ENCODE results near the gene SLC17A9. TPM values are rescaled to one million over a fixed set of nuclear protein-coding genes. Genes with fewer than 3 reads are reported as not detected.

SLC17A9 gene
- total RNA-seq, 4 donors from 2014 or later = 1.6 to 10.7 (median 2.5) TPM

- ATAC-seq (ENCODE audit: low FRiP score) = no peak
- TF ChIP-seq, protein P1, sequence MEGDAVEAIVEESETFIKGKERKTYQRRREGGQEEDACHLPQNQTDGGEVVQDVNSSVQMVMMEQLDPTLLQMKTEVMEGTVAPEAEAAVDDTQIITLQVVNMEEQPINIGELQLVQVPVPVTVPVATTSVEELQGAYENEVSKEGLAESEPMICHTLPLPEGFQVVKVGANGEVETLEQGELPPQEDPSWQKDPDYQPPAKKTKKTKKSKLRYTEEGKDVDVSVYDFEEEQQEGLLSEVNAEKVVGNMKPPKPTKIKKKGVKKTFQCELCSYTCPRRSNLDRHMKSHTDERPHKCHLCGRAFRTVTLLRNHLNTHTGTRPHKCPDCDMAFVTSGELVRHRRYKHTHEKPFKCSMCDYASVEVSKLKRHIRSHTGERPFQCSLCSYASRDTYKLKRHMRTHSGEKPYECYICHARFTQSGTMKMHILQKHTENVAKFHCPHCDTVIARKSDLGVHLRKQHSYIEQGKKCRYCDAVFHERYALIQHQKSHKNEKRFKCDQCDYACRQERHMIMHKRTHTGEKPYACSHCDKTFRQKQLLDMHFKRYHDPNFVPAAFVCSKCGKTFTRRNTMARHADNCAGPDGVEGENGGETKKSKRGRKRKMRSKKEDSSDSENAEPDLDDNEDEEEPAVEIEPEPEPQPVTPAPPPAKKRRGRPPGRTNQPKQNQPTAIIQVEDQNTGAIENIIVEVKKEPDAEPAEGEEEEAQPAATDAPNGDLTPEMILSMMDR (IDR thresholded peaks at IDR 0.05) = no peak
- no peak for DNase-seq (ENCODE audit: low spot score)
Observed at GRCh38 chr20:62962221-62962879, 9.8 kb downstream of the SLC17A9 start.

GRCh38 chr20:62962891-62963613 is 10.5 kb downstream of the SLC17A9 start:
- DNase-seq (ENCODE audit: low spot score) = no peak
- ATAC-seq (ENCODE audit: low FRiP score) = no peak
- TF ChIP-seq, protein P1 (IDR thresholded peaks at IDR 0.05) = no peak

GRCh38 chr20:62963614-62964397 is 11.3 kb downstream of the SLC17A9 start:
- DNase-seq (ENCODE audit: low spot score) = no peak
- ATAC-seq (ENCODE audit: low FRiP score) = no peak
- TF ChIP-seq, protein P1 (IDR thresholded peaks at IDR 0.05) = no peak

DNA sequence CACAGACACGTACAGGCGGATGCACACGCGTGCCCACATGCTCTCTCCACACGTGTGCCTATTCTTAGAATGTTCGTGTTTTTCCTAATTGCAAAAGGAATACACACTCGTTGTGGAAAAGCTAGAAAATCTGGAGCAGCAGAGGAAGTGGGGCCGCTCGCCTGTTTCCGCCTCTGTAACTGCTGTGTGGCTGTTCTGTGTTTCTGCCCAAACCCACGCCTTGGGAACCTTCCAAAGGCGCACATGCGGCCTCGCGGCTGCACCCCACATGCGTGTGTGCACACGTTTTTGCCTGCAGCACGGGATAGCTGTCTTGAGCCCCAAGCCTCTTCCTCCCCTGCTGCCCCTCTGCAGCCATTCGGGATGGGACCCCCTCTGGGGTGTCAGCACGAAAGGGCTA is 12.2 kb downstream of the SLC17A9 start:
- DNase-seq (ENCODE audit: low spot score) (no peak), ATAC-seq (ENCODE audit: low FRiP score) (no peak)
- TF ChIP-seq, protein P1 (IDR thresholded peaks at IDR 0.05) = no peak

- DNase-seq (ENCODE audit: low spot score) = no peak
- TF ChIP-seq, protein P1 (IDR thresholded peaks at IDR 0.05) = no peak
- ATAC-seq (ENCODE audit: low FRiP score) = no peak
Observed at GRCh38 chr20:62965363-62965771, 12.9 kb downstream of the SLC17A9 start.

DNA sequence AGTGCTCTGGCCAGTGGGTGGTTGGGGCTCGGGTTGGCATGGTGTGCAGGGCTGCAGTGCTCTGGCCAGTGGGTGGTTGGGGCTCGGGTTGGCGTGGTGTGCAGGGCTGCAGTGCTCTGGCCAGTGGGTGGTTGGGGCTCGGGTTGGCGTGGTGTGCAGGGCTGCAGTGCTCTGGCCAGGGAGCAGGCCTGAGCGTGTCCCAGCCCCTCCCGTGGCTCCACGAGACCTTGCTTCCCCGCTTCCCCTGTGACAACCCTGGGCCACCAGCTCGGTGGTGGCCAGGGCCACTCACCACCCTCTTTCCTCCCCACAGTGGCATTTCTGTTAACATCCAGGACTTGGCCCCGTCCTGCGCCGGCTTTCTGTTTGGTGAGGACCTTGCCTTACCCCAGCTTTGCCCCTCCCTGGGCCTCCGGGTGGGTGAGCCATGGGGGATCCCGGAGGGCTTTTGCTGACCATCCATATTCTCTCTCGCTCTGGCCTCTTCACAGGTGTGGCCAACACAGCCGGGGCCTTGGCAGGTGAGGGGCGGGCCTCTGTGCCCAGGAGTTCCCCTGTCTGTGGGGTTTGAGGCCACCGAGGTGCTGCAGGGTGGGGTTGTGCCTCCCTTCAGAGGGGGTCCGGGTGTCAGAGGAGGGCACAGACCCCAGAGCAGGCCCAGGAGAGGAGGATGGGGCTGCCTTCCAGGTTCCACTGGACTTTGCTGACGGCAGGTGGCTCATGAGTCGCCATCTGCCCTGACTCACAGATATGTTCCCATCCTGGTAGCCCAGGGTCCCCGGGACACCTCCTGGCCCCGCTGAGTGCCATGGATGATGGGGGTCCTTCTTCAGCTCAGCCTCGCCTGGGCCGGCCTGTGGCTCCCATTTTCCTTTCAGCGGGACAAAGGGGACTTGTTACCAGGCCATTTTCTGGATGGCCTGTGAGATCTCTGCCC is 14.0 kb downstream of the SLC17A9 start:
- ATAC-seq (ENCODE audit: low FRiP score) = no peak
- TF ChIP-seq, protein P1 (IDR thresholded peaks at IDR 0.05) = no peak
- DNase-seq (ENCODE audit: low spot score) = no peak

Data from omental fat pad (tissue), 4 donors.